ACC112 (cell line): ENCODE results near the gene NUP188.
A peak's percentile ranks its signal among the peaks of the same experiment; 100 is the strongest.

Experiments
- H2AFZ ChIP-seq: fragments of 200-600 bp; sonication (generic); one replicate; pipeline ENCODE4 v1.6.0; 2017; ENCODE audit warnings: antibody characterized with exemption, low read length; ENCODE audit not compliant: unreplicated experiment
- H3K27ac ChIP-seq: fragments of 200-600 bp; sonication (generic); 2 replicates; pipeline ENCODE4 v1.5.1; 2014; ENCODE audit warnings: low read depth, mild to moderate bottlenecking, antibody characterized with exemption, low read length, moderate library complexity
- H3K27me3 ChIP-seq: fragments of 200-600 bp; sonication (generic); 2 replicates; pipeline ENCODE4 v1.6.1; 2014; ENCODE audit warnings: mild to moderate bottlenecking, antibody characterized with exemption, low read length, moderate library complexity, mixed read lengths; ENCODE audit not compliant: insufficient read depth
- H3K36me3 ChIP-seq: fragments of 200-600 bp; sonication (generic); 2 replicates; pipeline ENCODE4 v1.6.1; 2016; ENCODE audit warnings: mild to moderate bottlenecking, antibody characterized with exemption, low read length, moderate library complexity, mixed read lengths; ENCODE audit not compliant: insufficient read depth
- H3K4me1 ChIP-seq: fragments of 200-600 bp; sonication (generic); one replicate; pipeline ENCODE4 v1.6.1; 2016; ENCODE audit warnings: low read length, mixed read lengths; ENCODE audit not compliant: insufficient read depth, unreplicated experiment, control insufficient read depth
- H3K4me3 ChIP-seq: fragments of 200-600 bp; sonication (generic); 2 replicates; pipeline ENCODE4 v1.5.1; 2014; ENCODE audit warnings: mild to moderate bottlenecking, low read depth, low read length
- H3K79me2 ChIP-seq: fragments of 200-600 bp; sonication (generic); one replicate; pipeline ENCODE4 v1.6.0; 2016; ENCODE audit warnings: low read length; ENCODE audit not compliant: control insufficient read depth, unreplicated experiment, insufficient read depth

NUP188 gene

GRCh38 chr9:128947527-128948301 is at the start of gene NUP188, which contains the start of gene DOLK:
Gene NUP188, plus strand, starts transcription at chr9:128947699. Its CDS starts 21 bp downstream, at chr9:128947720.
Gene DOLK, minus strand, starts transcription at chr9:128947603. Its CDS starts 300 bp downstream, at chr9:128947303.
- no peaks in the 10 kb centered on the region for H3K27me3 ChIP-seq
- H3K4me3 ChIP-seq: peak within 1 kb of the TSS; percentile 82
- H3K36me3 ChIP-seq: peaks cover 9% of the 10 kb centered on the region
- H3K79me2 ChIP-seq: peaks cover 29% of the 10 kb centered on the region
- H3K4me1 ChIP-seq: peaks cover 11% of the 10 kb centered on the region
- H2AFZ ChIP-seq: peak within 1 kb of the TSS; percentile 92
- peak within 1 kb of the TSS; percentile 81 for H3K27ac ChIP-seq

- H3K27me3 ChIP-seq: no peaks in the 10 kb centered on the region
- peaks cover 14% of the 10 kb centered on the region; the same call in 1 of the 2 replicates for H3K36me3 ChIP-seq
- no peak overlapping the region for H2AFZ ChIP-seq
- H3K4me3 ChIP-seq: no peak overlapping the region
- peaks cover 31% of the 10 kb centered on the region for H3K79me2 ChIP-seq
- no peak overlapping the region for H3K27ac ChIP-seq
- peaks cover 28% of the 10 kb centered on the region for H3K4me1 ChIP-seq
These were observed 49.1 kb upstream of the NUP188 start for GRCh38 chr9:128898382-128898781.

GRCh38 chr9:128898845-128899565 is 48.5 kb upstream of the NUP188 start:
- H3K27ac ChIP-seq: peak overlapping the region; percentile 30; the same call in 1 of the 2 replicates

GRCh38 chr9:128899566-128900322 is 47.8 kb upstream of the NUP188 start:
- peaks cover 27% of the 10 kb centered on the region for H3K79me2 ChIP-seq
- peak overlapping the region; percentile 30; the same call in 1 of the 2 replicates for H3K27ac ChIP-seq
- no peak overlapping the region for H3K4me3 ChIP-seq
- no peak overlapping the region for H2AFZ ChIP-seq
- H3K27me3 ChIP-seq: no peaks in the 10 kb centered on the region
- H3K4me1 ChIP-seq: peaks cover 34% of the 10 kb centered on the region
- peaks cover 14% of the 10 kb centered on the region; the same call in 1 of the 2 replicates for H3K36me3 ChIP-seq

More at GRCh38 chr9:128898845-128899565, 48.5 kb upstream of the NUP188 start:
- peaks cover 31% of the 10 kb centered on the region for H3K4me1 ChIP-seq
- no peak overlapping the region for H3K4me3 ChIP-seq
- no peak overlapping the region for H2AFZ ChIP-seq
- H3K27me3 ChIP-seq: no peaks in the 10 kb centered on the region
- H3K79me2 ChIP-seq: peaks cover 27% of the 10 kb centered on the region
- H3K36me3 ChIP-seq: peaks cover 14% of the 10 kb centered on the region; the same call in 1 of the 2 replicates

GRCh38 chr9:128901379-128901778 is 46.1 kb upstream of the NUP188 start:
- H3K4me1 ChIP-seq: peaks cover 34% of the 10 kb centered on the region
- H3K4me3 ChIP-seq: no peak overlapping the region
- H3K27me3 ChIP-seq: no peaks in the 10 kb centered on the region
- peaks cover 34% of the 10 kb centered on the region for H3K79me2 ChIP-seq
- no peak overlapping the region for H3K27ac ChIP-seq
- H3K36me3 ChIP-seq: peaks cover 14% of the 10 kb centered on the region; the same call in 1 of the 2 replicates
- no peak overlapping the region for H2AFZ ChIP-seq

GRCh38 chr9:128901822-128902221 is 45.7 kb upstream of the NUP188 start:
- Histone ChIP-seq H2AFZ (no peak overlapping the region), H3K27ac (no peak overlapping the region), H3K79me2 (peaks cover 37% of the 10 kb centered on the region), H3K36me3 (peaks cover 13% of the 10 kb centered on the region; the same call in 1 of the 2 replicates), H3K4me1 (peaks cover 34% of the 10 kb centered on the region), H3K4me3 (no peak overlapping the region), H3K27me3 (no peaks in the 10 kb centered on the region)

GRCh38 chr9:128902351-128903078 is 45.0 kb upstream of the NUP188 start:
- Histone ChIP-seq H3K27me3 (no peaks in the 10 kb centered on the region), H3K79me2 (peaks cover 36% of the 10 kb centered on the region), H3K36me3 (peaks cover 15% of the 10 kb centered on the region), H3K27ac (no peak overlapping the region), H3K4me3 (no peak overlapping the region), H2AFZ (no peak overlapping the region), H3K4me1 (peaks cover 34% of the 10 kb centered on the region)

GRCh38 chr9:128903079-128903461 is 44.4 kb upstream of the NUP188 start:
- Histone ChIP-seq H3K36me3 (peaks cover 20% of the 10 kb centered on the region), H3K27me3 (no peaks in the 10 kb centered on the region), H3K79me2 (peaks cover 34% of the 10 kb centered on the region), H3K27ac (no peak overlapping the region), H3K4me1 (peaks cover 34% of the 10 kb centered on the region), H2AFZ (no peak overlapping the region), H3K4me3 (no peak overlapping the region)

- Histone ChIP-seq H3K36me3 (peaks cover 23% of the 10 kb centered on the region), H3K27me3 (no peaks in the 10 kb centered on the region), H3K79me2 (peaks cover 33% of the 10 kb centered on the region), H2AFZ (no peak overlapping the region), H3K4me3 (no peak overlapping the region), H3K4me1 (peaks cover 31% of the 10 kb centered on the region), H3K27ac (peak overlapping the region; percentile 64; the same call in 1 of the 2 replicates)
These were observed 43.5 kb upstream of the NUP188 start for GRCh38 chr9:128903871-128904620.
